Thyroid gland (tissue), 4 donors: Measurements from ENCODE around the gene PTGES. TPM values are rescaled to one million over a fixed set of nuclear protein-coding genes. Genes with fewer than 3 reads are reported as not detected.
A peak's percentile ranks its signal among the peaks of the same experiment; 100 is the strongest.
"Not testable (repeated sequence)": the region's sequence is repeated elsewhere in the genome, so short reads cannot be mapped to it uniquely, and the experiment has no call there.

Experiments used
- DNase-seq, 2 donors: peaks; one replicate each; pipeline ENCODE4 v3.0.0-alpha.2; 2019
- H3K27ac ChIP-seq, 3 donors: fragments of 200-600 bp; sonication (generic); 1 replicate in 2 of 3; 2 replicates in 1 of 3; pipeline ENCODE4 v1.5.1; 2016 to 2019; ENCODE audit warnings: mild to moderate bottlenecking in 1 of 3, moderate library complexity in 1 of 3
- H3K27me3 ChIP-seq: fragments of 200-600 bp; sonication (generic); one replicate; pipeline ENCODE4 v1.5.1; 2019
- H3K36me3 ChIP-seq, 2 donors: fragments of 200-600 bp; sonication (generic); one replicate each; pipeline ENCODE4 v1.5.1; 2016 to 2019
- H3K4me1 ChIP-seq, 2 donors: fragments of 200-600 bp; sonication (generic); one replicate each; pipeline ENCODE4 v1.5.1; 2017 to 2019
- H3K4me3 ChIP-seq, 3 donors: fragments of 200-600 bp; sonication (generic); replicated peaks in 1 of 3; 1 replicate in 2 of 3; 2 replicates in 1 of 3; pipeline ENCODE4 v1.5.1; 2016; ENCODE audit warnings: mild to moderate bottlenecking in 1 of 3
- H3K9me3 ChIP-seq: fragments of 200-600 bp; sonication (generic); one replicate; pipeline ENCODE4 v1.5.1; 2017
- CTCF ChIP-seq, 6 experiments: fragments of 200-600 bp in 3 of 6; fragments of 450-650 bp in 3 of 6; sonication (generic) in 3 of 6; IDR thresholded peaks; one replicate each; pipeline ENCODE4 v1.5.1; 2016 to 2019; ENCODE audit warnings: antibody characterized with exemption in 6 of 6, mild to moderate bottlenecking in 2 of 6, inconsistent platforms in 1 of 6, moderate library complexity in 1 of 6
- POLR2A ChIP-seq, 2 donors: fragments of 450-650 bp; IDR thresholded peaks; one replicate each; pipeline ENCODE4 v1.6.1; 2017; ENCODE audit warnings: antibody characterized with exemption in 2 of 2, mild to moderate bottlenecking in 2 of 2, moderate library complexity in 1 of 2
- WGBS, 2 donors: methylation state at CpG; one replicate each; pipeline ENCODE4 v1.1.5; 2017; 5-methylcytosine and 5-hydroxymethylcytosine counted together
- intact Hi-C: fragments of 100-400 bp; cut with DNase I; formaldehyde crosslinking; loops from one replicate; pipeline ENCODE4 v1.15.1; 2023
- total RNA-seq, 4 donors: library from RNA; depleted of rRNA; stranded (reverse); fragments of >200 nt; gene quantifications; one replicate each; pipeline ENCODE4 v1.2.3, GENCODE V29; 2016

PTGES gene
- total RNA-seq, 4 donors from 2014 or later, result 0.29 to 5.3 (median 2.3) TPM

GRCh38 chr9:129770741-129771140 is 17.9 kb upstream of the PTGES start:
- peaks cover 3% of the 10 kb centered on the region for H3K27me3 ChIP-seq
- no peak overlapping the region for H3K4me3 ChIP-seq
- no peaks in the 10 kb centered on the region for H3K4me1 ChIP-seq
- H3K27ac ChIP-seq, result no peak overlapping the region
- TF ChIP-seq POLR2A (IDR thresholded peaks at IDR 0.05) (no peak), CTCF (IDR thresholded peaks at IDR 0.05) (no peak)
- 78 to 83% methylated on average over 5 of the region's 5 CpGs for WGBS, 2 donors
- no peaks in the 10 kb centered on the region for H3K9me3 ChIP-seq
- H3K36me3 ChIP-seq, result no peaks in the 10 kb centered on the region
- intact Hi-C loops, result no loop called here
- DNase-seq, result no peak

GRCh38 chr9:129769669-129770068 is 16.8 kb upstream of the PTGES start:
- no peak for DNase-seq
- Histone ChIP-seq H3K4me1 (no peaks in the 10 kb centered on the region), H3K27me3 (peaks cover under 1% of the 10 kb centered on the region), H3K36me3 (no peaks in the 10 kb centered on the region), H3K4me3 (no peak overlapping the region), H3K27ac (no peak overlapping the region), H3K9me3 (no peaks in the 10 kb centered on the region)
- 88 to 93% methylated on average over 5 of the region's 5 CpGs for WGBS, 2 donors
- no peak for TF ChIP-seq POLR2A (IDR thresholded peaks at IDR 0.05)
- no peak for TF ChIP-seq CTCF (IDR thresholded peaks at IDR 0.05)
- intact Hi-C loops, result no loop called here

DNA sequence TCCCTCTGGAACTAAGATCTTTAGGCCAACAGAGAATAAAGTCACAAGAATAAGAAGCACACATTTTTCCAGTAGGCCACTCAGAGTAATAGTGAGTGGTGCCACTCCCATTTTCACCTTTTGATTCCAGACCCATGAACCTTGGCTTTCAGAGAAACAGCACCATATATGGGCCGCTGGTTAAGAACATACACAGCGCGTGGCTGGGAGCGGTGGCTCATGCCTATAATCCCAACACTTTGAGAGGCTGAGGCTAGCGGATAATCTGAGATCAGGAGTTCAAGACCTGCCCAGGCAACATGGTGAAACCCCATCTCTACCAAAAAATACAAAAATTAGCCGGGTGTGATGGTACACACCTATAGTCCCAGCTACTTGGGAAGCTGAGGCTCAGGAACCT is 15.6 kb upstream of the PTGES start:
- Histone ChIP-seq H3K27ac (no peak overlapping the region), H3K4me1 (no peaks in the 10 kb centered on the region), H3K4me3 (no peak overlapping the region), H3K36me3 (no peaks in the 10 kb centered on the region), H3K27me3 (no peaks in the 10 kb centered on the region), H3K9me3 (no peaks in the 10 kb centered on the region)
- intact Hi-C loops, result no loop called here
- DNase-seq, result no peak
- TF ChIP-seq POLR2A (IDR thresholded peaks at IDR 0.05) (no peak), CTCF (IDR thresholded peaks at IDR 0.05) (no peak)
- 91 to 92% methylated on average over 6 of the region's 6 CpGs for WGBS, 2 donors

GRCh38 chr9:129765764-129766317 is 13.0 kb upstream of the PTGES start:
- intact Hi-C loops, result no loop called here
- H3K9me3 ChIP-seq, result no peaks in the 10 kb centered on the region
- no peak overlapping the region for H3K4me3 ChIP-seq
- no peak overlapping the region for H3K27ac ChIP-seq
- WGBS, 2 donors, result 92 to 95% methylated on average over 4 of the region's 4 CpGs
- no peak for TF ChIP-seq POLR2A (IDR thresholded peaks at IDR 0.05)
- no peak for TF ChIP-seq CTCF (IDR thresholded peaks at IDR 0.05)
- no peak for DNase-seq
- no peaks in the 10 kb centered on the region for H3K36me3 ChIP-seq
- H3K4me1 ChIP-seq, result peaks cover 0 to 4% of the 10 kb centered on the region in 2 donors
- no peaks in the 10 kb centered on the region for H3K27me3 ChIP-seq

DNA sequence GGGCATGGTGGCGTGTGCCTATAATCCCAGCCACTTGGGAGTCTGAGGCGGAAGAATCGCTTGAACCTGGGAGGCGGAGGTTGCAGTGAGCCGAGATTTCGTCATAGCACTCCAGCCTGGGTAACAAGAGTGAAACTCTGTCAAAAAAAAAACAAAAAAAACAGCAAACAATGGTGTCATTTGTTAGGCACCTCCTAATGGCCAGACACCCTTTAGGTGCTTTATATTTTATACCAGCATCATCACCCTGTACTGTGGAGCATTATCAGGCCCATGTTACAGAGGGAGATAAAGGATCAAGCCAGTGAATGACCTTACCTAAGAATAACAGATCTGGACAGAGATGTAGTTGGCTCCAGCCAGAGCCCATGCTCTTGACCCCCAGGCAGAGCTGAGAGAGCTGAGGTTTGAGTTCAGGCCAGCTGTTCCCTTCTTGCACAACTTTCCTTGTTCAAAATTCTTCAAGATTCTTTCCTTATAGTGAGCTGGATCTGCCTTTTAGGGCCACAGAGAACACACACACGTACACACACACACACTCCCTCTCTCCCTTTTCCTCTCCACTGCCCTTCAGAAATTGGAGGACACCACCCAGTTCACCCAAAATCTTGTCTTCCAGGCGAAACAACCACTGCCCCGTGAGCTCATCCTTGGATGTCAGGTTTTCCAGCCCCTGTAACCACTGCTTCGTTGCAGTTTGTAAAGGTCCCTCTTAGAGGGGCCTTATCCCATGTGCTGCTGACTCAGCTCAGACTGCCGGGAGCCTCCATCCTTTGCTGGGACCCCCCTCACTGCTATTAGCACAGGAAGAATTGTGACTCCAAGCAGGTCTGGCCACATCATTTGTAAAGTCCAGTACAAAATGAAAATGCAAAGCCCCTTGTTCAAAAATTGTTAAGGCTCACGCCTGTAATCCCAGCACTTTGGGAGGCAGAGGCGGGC is 10.4 kb upstream of the PTGES start:
- H3K4me1 ChIP-seq, result peaks cover 0 to 4% of the 10 kb centered on the region in 2 donors
- peak overlapping the region in 1 of 3 donors; percentile 24 for H3K27ac ChIP-seq
- WGBS, 2 donors, result 66 to 74% methylated on average over 13 of the region's 13 CpGs
- no peak for DNase-seq
- H3K4me3 ChIP-seq, result no peak overlapping the region
- H3K9me3 ChIP-seq, result no peaks in the 10 kb centered on the region
- no peaks in the 10 kb centered on the region for H3K36me3 ChIP-seq
- no peaks in the 10 kb centered on the region for H3K27me3 ChIP-seq
- intact Hi-C loops, result no loop called here
- no peak for TF ChIP-seq CTCF (IDR thresholded peaks at IDR 0.05)
- no peak for TF ChIP-seq POLR2A (IDR thresholded peaks at IDR 0.05)

GRCh38 chr9:129762370-129762984 is 9.6 kb upstream of the PTGES start:
- intact Hi-C loops, DNase-seq, H3K4me1 ChIP-seq, H3K27me3 ChIP-seq, H3K9me3 ChIP-seq, H3K4me3 ChIP-seq, H3K27ac ChIP-seq, H3K36me3 ChIP-seq: not testable (repeated sequence)
- 60 to 68% methylated on average over 12 to 13 of the region's 13 CpGs for WGBS, 2 donors
